GM20000 (cell line): ENCODE measurements around the gene PACRG.

Source experiments
- DNase-seq: peaks from one replicate; pipeline ENCODE4 v3.0.0; 2012; ENCODE audit warnings: low spot score
- TF ChIP-seq, protein P1 (sequence below): IDR thresholded peaks from 2 replicates; pipeline ENCODE4 v1.5.1; 2012; ENCODE audit warnings: mild to moderate bottlenecking, control low read depth; ENCODE audit errors: extremely low read depth, missing control alignments

The PACRG gene

DNA sequence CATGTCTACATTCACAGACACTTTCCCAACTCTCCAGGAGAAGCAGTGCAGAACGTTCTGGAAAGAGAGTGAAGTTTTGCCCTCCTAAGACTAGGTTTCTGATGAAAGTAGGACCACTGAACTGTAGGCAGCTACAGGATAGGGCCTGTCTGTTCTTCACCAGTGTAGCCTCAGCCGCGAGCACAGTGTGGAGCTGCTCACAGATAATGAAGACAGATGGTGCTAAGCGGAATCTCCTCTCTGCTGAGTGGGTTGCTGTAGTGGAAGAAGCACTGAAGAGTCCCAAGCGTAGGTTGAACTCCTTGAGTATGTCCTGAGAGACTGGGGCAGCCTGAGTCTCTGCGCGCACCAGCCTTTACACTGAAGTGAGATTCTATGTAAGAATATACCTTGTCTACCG lies 170.2 kb downstream of the PACRG start:
- no peak for DNase-seq
- TF ChIP-seq, protein P1, sequence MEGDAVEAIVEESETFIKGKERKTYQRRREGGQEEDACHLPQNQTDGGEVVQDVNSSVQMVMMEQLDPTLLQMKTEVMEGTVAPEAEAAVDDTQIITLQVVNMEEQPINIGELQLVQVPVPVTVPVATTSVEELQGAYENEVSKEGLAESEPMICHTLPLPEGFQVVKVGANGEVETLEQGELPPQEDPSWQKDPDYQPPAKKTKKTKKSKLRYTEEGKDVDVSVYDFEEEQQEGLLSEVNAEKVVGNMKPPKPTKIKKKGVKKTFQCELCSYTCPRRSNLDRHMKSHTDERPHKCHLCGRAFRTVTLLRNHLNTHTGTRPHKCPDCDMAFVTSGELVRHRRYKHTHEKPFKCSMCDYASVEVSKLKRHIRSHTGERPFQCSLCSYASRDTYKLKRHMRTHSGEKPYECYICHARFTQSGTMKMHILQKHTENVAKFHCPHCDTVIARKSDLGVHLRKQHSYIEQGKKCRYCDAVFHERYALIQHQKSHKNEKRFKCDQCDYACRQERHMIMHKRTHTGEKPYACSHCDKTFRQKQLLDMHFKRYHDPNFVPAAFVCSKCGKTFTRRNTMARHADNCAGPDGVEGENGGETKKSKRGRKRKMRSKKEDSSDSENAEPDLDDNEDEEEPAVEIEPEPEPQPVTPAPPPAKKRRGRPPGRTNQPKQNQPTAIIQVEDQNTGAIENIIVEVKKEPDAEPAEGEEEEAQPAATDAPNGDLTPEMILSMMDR = no peak

DNA sequence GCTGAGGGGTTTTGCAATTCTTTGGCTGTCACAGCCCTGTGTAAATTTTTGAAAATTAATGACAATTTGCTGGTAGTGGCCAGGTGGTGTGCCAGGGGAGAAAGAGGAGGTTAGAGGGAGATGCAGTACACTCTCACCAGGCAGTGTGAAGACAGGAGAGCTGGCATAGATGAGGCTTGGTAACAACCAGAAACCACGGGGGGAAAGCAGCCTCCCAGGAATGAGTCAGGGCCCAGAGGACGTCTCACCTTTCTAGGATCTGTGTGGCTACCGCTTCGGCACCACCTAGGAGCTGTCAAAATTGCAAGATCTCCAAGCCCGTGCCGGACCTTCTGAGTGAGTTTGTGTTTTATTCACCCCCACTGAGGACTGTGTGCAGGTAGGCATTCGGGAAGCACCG lies 171.4 kb downstream of the PACRG start:
- DNase-seq = no peak
- TF ChIP-seq, protein P1 = no peak

DNA sequence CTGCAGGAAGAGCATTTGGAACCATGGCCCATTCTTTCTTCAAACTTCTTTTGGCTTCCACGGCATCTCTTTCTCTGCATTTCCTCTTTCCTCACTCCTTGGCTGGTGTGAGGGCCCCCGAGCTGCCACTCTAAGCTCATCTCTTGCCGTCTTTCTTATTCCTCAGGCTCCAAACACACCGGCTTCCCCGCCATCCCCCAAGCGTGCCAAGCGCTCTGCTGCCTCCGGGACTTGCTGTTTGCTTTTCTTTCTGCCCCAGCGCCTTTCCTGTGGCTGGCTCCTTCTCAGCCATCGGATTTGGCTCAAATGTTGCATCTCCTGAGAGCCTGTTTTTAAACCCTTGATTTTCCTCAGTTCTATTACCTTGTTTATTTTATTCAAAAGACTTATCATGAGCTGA lies 172.7 kb downstream of the PACRG start:
- TF ChIP-seq, protein P1 = no peak
- DNase-seq = no peak

DNA sequence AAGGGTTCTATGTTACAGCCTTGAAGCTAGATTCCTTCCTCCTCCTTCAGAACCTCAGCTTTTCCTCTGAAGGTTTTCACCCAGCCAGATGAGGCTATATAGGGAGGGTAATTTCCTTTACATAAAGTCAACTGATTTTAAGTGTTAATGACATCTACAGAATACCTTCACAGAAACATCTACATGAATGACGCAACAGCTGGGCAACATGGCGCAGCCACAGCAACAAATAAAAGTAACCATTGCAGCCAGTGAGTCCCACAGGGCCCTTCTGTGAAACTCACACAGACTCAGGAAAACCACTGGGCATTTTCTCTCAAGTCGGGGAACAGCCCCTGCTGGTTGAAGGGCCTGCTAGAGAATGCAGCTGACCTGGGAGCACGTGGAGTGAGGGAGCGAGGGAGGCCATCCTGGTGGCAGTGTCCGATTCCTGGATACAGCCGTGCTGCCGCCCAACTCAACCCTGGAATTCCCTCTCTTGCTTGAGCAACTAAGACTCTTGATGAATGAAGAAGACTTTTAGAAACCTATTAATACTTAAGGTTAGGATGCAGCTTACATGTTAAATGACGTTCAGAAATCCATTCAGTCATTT lies 176.4 kb downstream of the PACRG start:
- TF ChIP-seq, protein P1 = no peak
- DNase-seq = no peak

DNA sequence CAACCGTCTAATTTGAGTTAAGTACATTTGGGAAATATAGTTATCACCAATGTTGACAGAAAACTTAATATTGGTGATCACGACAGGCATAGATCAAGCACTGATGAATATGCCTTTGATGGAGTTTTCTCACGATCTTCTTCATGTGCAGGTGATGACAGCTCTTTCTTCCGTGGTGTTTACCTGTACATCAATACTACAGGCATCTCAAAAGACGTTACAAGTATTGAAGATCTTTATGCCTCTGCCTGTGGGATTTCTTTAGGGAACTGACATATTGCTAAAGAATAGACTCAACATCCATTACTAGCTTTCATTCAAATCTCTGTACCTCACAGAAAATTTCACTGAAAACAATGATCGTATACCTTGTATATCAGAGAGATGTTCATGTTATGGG lies 178.7 kb downstream of the PACRG start:
- TF ChIP-seq, protein P1 = no peak
- no peak for DNase-seq

DNA sequence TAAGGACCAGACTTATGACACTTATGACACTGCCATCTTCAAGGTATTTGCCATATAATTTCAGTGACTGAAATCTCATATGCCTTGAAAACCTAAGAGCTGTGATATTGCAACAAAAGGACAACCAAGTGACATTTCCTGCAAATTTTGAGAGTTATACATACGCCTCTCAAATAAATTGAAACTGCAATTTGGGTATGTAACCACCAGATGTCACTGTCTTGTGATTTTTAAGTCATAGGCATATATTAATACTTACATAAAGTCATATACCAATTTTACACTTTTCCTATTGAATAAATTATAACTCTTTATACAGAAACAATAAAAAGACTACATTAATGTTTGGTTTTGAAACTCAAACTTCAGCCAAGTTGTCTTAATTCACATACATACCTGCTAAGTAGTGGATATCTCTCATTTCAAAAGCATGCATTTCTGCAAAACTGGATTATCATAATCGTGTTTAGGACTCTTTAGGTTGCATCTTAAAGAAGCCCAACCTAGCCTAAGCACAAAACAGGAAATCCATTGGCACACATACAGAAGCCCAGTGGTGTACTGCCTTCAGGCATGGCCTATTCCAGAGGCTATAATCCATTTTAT lies 180.2 kb downstream of the PACRG start:
- no peak for DNase-seq

DNA sequence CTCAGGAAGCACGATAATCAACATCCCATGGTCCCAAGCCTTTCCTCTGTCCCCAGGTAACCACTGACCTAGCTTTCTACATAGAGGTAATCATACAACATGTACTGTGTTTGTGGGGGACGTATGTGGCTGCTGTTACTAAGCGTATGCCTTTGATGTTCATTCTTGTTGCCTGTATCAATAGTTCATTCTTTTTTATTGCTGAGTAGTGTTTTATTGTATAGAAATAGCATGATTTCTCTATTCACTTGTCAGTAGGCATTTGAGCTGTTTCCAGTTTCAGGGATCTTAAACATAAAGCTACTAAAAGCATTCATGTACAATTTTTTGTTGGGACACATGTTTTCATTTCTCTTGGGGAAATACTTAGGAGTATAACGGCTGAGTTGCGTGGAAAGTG lies 185.4 kb downstream of the PACRG start:
- TF ChIP-seq, protein P1 = no peak

More for the DNA sequence above, 180.2 kb downstream of the PACRG start:
- TF ChIP-seq, protein P1 = no peak

More for the DNA sequence above, 185.4 kb downstream of the PACRG start:
- no peak for DNase-seq
